Measurements from ENCODE around the gene KIF5A.

KIF5A gene

DNA sequence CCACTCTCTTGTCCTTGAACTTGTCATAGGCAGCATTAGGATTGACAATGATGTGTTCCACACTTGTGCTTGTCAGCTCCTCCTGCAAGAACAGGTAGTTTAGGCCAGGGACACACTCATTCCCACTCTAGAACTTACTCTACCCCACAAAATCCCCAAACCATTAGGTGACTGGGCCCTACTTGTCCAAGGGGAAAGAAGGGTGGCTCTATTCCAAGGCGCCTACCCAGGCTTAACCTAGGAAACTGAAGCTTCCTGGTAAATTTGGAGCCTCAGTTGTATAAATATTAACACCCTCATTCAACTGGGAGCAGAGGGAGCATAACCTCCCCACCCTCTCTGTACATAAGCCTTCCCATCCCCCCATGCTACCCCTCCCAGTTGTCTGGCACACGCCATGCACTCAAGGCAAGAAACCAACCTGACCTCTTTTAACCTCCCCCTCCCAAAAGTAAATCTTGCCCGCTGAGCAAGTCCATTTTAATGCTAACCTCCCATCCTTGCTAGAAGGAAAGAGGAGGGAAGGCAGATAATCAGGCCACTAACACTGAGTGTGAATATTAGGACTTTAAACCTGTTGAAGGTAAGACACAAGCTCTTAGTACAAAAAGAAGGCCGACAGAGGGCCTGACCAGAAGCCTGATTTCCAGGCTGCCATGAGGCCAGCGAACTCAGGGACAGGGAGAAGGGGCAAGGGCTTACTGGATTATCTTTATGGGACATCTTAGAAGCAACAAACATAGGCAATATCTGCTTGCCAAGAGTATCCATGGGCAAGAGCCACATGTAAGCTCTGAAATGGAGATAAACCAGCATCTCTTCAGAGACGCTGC, 13.9 kb upstream of the KIF5A start:
- DNase-seq: no peak

DNA sequence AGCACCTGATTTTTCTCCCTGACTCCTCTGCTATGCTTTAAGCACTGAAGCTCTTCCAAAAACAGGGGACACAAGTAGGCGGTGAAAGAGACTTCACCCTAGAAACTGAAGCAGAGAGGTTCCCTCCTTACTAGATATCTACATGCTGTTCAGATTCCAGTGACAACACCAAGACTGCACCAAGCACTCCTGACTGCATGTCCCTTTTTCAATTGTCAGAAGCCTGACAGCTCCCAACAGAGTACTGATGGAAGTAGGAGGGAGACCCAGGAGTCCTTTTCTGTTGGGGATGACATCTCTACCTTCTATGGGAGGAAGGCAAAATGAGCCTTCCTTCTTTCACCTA, 13.3 kb upstream of the KIF5A start:
- no peak for DNase-seq

DNA sequence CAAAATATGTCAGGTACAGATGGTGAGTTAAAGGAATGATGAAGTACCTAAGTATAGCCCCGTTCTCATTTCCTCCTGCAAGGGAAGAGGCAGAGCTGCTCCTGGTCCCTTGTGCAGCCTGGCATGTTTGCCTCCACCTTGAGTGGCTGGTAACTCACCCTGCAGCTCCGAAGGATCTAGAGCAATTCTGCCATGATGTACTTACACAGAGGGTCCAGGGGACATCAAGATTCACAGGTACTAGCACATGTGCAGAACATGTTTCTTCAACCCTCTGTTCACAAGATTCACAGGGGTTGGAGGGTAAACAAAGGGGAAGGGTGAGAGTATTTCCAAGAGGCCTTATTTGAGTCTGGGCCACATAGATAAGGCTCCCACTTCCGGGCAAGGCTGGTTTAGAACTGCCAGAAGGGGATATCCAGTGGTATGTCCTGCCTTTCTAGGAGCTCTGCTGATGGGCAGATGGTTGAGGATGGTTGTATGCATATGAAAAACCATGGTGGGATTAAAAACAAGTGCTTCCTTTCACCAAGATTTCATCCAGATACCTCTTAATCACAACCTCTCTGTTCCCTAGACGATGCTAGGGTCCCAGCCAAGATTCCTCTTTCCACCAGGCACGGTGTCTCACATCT, 10.6 kb upstream of the KIF5A start:
- DNase-seq: no peak

DNA sequence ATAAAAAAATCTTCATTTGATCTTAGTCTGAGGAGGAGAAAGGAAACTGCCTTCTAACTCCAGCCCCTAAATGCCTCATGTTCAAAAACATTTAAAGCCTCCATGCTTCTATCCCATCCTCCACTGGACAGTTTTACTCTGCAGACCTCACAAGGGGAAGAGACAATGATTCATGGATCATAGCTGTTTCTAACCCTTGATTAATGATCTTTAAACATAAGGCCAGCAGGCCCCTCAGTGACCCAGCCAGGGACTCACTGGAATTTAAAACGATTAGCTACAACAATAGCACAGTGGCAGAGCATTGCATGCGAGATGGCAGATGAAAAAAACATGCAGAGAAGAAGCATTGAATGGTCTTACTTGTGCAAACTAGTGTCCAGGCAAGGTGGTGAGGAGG, 8.8 kb upstream of the KIF5A start:
- peak; percentile 14 for DNase-seq

DNA sequence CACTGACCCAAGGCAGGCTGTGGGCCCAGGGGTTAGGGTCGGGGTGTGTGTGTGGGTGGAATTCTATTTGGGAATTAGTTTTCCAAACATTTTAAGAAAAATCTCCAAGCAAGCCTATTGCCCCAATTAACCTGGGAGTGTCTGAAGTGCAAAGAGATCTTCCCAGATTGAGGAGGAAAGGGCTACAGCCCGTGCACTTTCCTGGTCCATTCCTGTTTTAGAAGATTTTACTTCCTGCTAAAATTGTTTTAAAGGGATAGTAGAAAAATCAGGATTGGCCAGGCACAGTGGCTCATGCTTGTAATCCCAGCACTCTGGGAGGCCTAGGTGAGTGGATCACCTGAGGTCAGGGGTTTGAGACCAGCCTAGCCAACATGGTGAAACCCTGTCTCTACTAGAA, 8.1 kb upstream of the KIF5A start:
- no peak for DNase-seq

DNA sequence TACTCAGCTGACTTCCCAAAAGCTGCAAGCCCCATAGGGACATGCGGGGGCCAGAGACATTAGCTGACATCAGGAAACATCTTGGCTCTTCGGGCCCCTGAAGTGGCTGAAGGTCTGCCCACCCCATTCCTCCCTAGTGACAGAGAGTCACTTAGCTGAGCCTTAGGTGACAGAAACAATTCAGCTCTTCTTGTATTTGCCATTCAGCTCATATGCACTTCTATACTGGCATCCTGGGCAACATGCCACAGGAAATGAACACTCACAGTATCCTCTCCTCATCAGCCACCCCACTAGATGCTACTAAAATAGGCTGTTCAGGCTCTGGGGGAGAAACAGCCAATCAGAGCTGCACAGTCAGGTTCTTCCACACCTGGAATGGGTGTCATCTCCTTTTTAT, 6.3 kb upstream of the KIF5A start:
- no peak for DNase-seq

DNA sequence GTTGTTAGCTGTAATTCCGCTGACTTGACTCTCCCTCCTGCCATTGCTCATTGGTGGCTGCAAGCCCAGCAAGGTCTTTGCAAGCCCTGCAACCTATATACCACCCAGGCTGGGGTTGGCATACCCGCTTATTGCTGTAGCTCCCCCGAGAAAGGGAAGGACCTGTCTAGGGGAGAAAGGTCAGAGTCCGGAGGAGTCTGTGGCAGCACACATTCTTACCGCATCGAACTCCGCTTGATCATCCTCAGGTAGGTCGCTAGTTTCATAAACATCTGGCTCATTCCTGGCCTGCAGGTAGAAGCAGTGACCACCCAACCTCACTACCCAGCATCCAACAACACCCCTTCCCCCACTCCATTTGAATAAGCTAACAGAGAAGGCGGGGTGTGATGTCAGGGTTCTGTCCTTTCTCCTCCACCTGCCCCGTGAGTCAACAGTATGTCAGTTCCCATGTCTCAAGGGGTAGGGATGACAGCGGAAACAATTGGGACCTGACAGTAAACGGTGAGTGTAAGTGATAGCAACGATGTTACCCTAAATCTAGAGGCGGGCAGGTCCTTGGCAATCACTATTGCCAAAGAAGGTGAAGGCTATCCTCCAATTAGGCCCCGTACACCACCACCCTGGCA, 3.9 kb upstream of the KIF5A start:
- no peak for DNase-seq

DNA sequence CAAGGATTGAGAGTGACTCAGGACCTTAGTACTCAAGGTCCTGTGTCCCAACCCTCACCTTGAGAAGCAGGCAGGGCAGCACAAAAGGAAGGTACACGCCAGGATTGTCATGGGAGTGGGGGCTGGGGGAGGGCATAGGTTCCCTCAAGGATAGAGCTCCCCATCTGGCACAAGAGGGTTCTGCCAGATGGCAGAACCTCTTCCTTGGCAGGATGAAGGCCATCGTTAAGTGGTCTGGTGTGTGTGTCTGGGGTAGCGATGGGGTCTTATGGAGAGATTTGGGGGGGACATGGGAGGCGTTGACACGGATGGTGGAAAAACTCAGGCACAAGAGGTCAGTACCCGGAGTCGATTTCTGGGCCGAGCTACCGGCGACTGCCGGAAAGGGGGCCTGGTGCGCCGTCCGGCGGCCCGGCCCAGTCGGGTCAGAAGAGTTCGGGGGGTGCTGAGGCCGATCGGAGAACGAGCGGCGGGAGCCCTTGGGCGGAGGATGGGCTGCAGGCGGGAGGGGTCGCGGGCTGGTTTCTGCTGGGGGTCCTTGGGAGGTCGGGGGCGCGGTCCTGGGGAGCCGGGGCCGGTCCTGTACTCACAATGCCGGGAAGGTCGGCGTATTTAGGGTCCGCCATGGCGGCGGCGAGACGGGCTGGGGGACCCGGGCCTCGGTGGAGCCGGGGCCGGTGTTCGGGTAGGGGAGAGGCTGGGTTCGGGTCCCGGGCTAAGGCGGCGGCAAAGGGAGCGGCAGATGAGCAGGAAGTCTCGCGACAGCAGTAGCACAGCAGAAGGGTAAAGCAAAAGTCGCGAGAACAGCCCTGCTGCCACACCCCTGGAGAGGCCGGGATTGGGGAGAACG, 3.2 kb upstream of the KIF5A start, which contains the start of gene DCTN2:
Gene DCTN2, minus strand, starts transcription at position 755 of the 850 bp plus-strand sequence. Its CDS starts 129 bp downstream, at position 626.
- DNase-seq: peak; percentile 92

DNA sequence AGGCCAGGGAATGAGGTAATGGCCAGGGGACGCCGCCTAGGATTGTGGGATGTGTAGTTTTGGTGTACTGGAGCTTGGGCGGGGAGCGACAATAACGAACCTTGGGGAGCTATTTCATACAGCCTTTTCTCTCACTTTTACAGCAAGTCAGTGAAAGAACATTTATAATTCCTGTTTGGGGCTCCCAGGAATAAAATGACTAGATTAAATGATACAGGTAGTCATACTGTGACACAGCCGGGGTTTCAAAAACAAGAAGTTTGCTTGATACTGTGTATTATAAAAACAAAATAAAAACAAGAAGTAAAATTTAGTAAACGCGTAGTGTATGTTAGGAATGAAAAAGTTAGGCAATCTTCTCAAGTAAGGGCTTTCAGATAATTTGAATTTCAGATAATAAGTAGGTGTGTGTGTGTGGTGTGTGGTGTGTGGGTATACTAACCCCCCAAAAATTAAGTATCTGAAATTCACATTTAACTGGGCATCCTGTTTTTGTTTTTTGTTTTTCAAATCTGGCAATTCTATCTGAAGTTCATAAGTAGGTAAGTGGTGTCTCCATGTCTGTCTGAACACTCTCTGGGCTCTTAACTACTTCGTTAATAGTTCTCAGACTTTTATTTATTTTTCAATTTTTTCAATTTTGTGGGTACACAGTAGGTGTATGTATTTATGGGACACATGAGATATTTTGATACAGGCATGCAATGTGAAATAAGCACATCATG, 2.4 kb upstream of the KIF5A start:
- no peak for DNase-seq

DNA sequence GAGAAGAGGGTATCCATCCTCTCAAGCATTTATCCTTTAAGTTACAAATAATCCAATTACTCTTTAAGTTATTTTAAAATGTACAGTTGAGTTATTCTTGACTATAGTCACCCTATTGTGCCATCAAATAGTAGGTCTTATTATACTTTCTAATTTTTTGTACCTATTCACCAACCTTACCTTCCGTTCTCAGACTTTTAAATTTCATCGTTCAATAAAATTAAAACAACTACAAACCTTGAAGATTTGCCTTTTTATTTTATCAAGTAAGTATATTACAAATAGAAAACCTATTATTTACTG, 1.9 kb upstream of the KIF5A start:
- no peak for DNase-seq

DNA sequence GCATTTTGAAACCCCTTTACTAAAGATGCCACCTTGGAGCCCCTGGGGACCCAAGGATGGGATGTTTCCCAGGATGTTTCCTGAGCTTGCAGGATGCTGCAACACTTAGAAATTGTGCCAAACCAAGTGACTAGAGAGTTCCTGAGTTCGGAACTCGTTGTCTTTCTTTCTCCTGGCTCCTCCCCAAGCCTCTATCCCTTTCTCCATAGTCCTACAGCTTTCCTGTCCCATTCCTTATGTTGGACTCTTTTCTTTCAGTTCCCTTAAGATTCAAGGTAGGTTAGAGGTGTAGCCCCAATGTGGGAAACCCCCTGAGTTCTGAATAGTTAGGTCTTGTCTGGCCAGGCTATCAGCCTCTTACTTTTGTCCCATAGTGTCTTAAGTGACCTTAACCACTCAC, 1.4 kb upstream of the KIF5A start:
- no peak for DNase-seq

DNA sequence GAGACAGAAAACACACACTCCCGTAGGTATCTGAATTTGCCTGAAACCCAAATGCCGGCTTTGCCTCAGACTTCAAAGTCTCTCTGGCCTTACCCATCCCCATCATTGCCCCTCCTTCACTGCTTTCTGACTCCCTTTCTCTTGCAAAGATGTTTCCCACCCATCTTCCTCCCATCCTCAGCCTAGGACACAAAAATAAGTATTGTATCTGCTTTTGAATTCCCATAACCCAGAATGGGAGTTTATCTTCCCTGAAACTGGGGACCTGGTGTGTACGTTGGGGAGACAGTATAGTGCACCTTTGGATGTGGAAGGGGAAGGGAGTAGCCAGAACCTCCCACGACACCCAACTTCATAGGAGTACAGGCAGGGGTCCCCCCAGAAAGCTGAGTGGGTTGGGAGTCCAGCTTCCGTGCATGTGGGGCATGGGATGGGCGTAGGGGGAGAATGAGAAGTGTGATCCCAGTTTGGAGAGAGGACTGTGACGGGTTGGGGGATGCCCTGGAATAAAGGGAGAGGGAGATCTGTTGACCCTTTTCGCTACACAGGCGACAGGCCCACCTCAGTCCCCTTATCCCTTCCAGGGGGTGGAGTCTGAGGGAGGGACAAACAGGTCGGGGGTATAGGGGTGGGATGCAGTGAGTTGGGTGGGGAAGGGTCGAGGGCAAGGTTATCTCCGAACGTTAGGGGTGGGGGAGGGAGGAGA, 488 bp upstream of the KIF5A start:
- DNase-seq: no peak

DNA sequence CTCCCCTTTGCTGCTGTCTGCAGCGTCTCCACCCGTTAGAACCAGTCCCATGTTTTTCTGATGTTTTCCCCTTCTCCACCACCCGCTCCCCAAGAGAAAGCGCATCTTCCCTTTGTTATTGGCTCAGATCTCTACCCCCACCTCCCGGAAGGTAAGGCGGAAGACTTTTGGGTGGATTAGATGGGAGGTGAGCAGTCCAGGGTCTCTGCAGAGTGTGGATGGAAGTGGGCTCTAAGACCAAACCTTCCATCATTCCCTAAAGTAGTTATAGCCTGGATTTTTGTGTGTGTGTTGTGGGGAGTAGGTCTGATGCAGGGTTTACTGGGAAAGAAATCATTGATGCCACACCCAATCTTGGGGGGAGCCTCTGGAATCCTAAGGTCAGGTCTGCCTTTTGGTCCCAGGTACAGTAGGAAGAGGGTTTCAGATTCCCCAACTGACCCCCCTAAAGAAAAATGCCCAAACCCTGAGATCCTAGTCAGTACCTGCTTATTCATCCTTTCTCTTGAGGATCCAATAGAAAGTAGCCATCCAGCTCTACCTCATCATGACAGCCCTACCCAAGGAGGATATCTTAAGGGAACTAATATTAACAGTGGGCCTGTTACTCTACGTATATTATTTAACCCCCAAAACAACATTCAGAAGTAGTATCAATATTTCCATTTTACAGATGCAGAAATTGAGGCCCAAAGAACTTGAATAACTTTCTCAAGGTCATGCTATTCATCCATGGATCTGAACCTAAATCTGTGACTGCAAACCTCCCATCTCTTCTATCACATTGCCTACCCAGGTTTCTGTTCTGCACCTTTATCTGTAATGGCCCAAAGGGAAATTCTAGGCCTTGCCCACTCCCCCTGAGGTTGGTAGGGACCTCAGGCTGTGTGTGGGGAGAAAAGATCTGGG, 1.1 kb downstream of the KIF5A start:
- DNase-seq: no peak

DNA sequence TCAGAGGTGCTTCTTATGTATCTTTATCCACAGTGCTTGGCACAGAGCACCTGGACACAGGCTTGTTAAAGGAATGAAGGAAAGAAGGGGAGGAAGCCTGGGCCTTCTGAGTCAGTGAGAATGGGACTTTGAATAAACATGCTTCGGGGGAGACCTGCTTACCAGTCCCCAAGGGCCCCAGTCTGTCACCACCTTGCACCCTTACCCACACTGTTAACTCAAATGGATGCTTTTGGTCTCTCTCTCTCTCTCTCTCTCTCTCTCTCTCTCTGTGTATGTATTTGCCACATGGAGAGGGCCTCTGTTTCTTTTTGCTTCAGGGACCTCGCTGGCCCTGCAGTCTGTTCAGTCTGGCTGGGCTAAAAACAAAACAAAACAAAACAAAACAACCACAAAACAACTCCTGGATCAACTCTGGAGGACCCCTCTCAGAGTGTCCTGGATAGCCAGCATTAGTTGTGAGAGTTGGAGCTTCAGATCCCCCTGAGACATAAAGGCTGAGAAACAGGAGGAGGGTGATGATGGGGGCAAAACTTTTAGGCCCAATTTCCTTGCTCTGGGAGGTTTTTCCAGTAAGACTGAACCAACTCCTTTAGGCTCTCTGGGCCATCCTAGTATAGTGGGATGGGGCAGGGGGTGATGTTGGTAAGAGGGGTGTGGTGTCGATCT, 1.9 kb downstream of the KIF5A start:
- no peak for DNase-seq

DNA sequence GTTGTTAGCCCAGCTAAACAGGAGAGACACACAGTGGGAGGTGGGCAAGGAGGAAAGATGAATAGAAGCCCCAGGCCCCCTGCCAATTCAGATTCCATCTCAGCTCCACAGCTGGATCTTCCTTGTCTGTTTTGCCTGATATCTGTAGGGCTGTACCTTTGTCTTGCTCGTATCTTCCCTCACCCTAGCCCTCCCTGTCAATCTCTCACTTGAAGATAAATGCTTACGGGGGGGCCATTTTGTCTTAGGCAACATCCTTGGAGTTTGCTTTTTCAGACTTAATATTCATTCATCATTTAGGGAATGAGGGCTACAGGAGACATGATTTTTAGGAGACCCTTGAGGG, 2.4 kb downstream of the KIF5A start:
- DNase-seq: no peak

DNA sequence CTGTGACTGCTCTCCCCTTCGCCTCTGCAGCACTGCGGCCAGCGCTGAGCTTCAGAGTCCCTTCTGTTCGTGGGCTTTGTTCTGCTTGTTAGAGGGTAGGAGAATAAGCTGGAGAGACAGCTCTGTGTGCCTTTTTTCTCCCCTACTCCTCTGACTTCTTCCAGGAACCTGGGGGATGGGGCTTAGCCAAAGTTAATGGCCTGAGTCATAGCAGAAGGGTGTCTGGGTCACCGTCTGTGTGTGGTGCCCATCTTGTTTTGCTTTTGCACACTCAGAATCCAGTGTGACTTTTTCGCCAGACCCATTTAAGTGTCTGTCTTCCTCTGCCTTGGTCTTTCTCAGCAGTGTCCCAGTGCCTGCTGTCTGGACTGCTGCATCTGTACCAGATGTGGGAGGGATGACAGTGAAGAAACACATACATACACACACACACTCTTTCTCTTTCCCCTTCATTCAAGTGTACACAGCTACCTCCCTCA, 3.0 kb downstream of the KIF5A start:
- DNase-seq: peak; percentile 1

DNA sequence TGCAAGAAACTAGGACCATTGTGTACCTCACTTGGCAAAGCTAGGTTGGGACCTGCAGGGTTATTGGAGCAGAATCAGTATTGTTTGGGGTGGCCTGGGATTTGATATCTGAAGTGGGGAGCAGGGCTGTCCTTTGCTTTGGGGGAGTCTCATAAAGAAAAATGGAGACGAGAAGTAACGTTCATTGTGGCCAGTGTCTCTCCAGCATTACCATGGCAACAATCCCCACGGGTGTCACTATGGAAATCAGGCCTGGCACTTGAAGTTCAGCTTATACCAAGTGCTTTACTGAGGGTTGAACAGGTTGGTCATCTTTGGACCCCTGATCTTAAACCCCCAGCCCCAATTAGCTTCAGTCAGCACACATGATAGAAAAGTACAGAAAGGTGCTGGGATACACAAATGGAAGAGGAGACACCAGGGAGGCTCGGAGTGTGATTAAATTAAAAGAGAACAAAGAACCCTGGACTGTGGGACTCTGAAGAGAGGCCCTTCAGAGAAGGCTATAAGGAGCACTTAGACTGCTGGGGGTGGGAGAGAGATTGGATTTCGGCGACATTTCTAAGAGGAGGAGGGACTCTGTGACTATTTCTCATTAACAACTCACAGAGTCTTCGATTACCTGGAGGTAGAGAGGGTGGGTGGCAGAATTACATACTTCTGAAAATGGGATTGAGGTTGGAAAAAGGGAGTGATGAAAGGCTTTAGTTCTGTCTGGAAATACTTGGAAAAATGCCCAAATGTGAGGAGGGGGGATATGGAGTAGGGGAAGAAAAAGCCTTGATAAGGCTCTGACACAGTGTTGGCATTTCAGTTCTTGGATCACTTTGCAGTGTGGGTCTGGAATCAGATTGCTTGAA, 3.7 kb downstream of the KIF5A start:
- DNase-seq: no peak

DNA sequence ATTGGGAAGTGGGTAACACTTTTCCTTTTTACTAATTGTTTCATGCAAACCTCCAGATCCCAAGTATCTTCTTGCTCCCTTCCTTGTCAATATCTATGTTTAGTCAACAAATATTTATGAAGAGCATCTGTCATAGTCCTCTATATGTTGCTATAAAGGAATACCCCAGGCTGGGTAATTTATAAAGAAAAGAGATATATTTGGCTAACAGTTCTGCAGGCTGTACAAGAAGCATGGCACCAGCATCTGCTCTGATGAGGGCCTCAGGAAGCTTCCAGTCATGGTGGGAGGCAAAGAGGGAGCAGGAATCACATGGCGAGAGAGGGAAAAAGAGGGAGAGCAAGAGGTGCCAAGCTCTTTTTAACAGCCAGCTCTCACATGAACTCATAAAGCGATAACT, 4.6 kb downstream of the KIF5A start:
- DNase-seq: no peak

DNA sequence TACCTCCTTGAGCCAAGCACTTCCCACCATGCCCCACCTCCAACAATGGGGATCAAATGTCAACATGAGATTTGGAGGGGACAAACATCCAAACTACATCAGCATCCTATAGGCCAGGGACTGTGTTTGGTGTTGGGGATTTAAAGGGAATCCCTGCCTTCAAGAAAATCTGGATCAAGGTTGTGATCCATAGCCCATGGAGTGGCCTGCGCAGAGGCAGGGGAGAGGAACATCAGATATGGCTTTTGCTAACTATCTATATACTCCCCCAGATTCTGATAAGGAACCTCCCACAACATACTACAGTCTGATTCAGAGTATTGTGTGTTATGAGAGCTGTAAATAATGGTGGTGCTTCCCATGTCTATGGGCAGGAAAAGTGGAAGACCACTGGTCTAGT, 5.1 kb downstream of the KIF5A start:
- no peak for DNase-seq

All from NCI-H2227 treated with DMSO at 0.1 percent for 48 hours (cell line).